ENCODE results near the gene BPI. TPM values are rescaled to one million over a fixed set of nuclear protein-coding genes. Genes with fewer than 3 reads are reported as not detected.
A peak's percentile ranks its signal among the peaks of the same experiment; 100 is the strongest.

The BPI gene
- total RNA-seq, 4 donors from 2014 or later, result 0.27 to 11.5 (median 3.5) TPM; not detected in 1

DNA sequence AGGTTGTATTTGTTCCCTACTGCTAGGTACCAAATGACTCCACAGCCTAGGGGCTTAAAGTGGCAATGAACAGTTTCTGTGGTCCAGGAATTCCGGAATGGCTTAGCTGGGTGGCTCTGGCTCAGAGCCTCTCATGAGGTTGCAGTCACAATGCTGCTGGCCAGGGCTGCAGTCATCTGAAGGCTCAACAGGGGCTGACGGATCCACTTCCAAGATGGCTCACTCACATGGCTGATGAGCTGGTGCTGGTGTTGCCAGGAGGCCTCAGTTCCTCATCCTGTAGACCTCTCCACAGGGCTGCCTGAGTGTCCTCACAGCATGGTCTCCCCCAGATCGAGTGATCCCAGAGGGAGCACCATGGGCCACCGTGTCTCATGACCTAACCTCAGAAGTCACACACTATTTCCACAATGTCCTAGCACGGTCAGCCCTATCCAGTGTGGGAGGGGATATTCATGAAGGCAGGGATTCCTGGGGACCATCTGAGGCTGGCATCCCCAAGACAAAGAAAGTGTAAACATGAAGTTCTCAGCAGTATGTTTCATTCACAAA lies 19.0 kb upstream of the BPI start:
- H3K27ac ChIP-seq, result no peak overlapping the region
- intact Hi-C loops (cut with DNase I; ENCODE audit: low total_unique reads), result no loop called here
- H3K4me3 ChIP-seq, result no peak overlapping the region
- no peaks in the 10 kb centered on the region for H3K9me3 ChIP-seq
- H3K36me3 ChIP-seq, result no peaks in the 10 kb centered on the region
- no peaks in the 10 kb centered on the region for H3K27me3 ChIP-seq
- TF ChIP-seq POLR2A (IDR thresholded peaks at IDR 0.05), result no peak
- TF ChIP-seq, protein P1, sequence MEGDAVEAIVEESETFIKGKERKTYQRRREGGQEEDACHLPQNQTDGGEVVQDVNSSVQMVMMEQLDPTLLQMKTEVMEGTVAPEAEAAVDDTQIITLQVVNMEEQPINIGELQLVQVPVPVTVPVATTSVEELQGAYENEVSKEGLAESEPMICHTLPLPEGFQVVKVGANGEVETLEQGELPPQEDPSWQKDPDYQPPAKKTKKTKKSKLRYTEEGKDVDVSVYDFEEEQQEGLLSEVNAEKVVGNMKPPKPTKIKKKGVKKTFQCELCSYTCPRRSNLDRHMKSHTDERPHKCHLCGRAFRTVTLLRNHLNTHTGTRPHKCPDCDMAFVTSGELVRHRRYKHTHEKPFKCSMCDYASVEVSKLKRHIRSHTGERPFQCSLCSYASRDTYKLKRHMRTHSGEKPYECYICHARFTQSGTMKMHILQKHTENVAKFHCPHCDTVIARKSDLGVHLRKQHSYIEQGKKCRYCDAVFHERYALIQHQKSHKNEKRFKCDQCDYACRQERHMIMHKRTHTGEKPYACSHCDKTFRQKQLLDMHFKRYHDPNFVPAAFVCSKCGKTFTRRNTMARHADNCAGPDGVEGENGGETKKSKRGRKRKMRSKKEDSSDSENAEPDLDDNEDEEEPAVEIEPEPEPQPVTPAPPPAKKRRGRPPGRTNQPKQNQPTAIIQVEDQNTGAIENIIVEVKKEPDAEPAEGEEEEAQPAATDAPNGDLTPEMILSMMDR (IDR thresholded peaks at IDR 0.05), result no peak
- DNase-seq, result no peak
- no peaks in the 10 kb centered on the region for H3K4me1 ChIP-seq

DNA sequence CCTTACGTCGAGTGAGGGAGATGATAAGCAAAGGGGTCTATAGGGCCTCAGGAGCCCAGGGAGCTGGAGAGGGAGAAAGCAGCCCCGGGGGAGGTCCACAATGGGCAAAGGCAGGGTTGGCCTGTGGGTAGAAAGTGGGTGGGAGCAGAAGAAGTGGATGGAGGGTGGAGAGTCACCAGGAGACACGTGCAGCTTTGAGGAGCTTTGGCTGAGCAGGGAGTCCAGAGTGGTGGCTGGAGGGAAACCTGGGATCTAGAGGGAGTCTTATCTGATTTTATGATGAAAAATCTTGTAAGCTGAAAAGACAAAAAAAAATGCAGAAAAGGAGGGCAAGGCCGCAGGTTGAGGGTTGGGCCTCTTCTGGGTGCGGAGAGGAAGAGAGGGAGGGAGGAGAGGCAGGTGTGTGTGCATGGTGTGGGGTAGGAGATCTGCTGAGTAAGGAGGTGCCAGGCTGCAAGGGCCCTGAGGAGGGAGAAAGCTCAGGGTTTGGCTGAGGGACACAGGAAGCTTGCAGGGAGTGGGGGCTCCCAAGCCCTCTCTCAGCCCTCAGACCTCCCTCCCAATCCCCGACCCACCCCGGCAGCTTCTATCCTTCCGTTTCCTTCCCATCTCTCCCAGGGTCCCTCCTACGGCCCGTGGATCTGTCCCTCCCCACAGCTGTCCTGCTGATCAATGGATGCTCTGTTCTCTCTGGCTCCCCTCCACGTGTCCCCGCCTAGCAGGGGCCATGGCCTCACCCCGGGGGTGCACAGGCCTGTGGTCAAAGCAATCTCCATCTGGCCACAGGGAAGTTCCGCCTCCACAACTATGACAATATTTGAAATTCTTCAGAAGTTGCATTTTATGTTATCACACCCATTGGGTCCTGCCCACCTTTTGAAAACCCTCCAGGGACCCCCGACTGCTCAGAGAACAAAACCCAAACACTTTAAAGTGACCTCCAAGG lies 17.1 kb upstream of the BPI start:
- H3K9me3 ChIP-seq, result no peaks in the 10 kb centered on the region
- TF ChIP-seq, protein P1 (IDR thresholded peaks at IDR 0.05), result no peak
- TF ChIP-seq POLR2A (IDR thresholded peaks at IDR 0.05), result no peak
- H3K4me3 ChIP-seq, result no peak overlapping the region
- no peak overlapping the region for H3K27ac ChIP-seq
- intact Hi-C loops (cut with DNase I; ENCODE audit: low total_unique reads), result no loop called here
- H3K36me3 ChIP-seq, result no peaks in the 10 kb centered on the region
- H3K27me3 ChIP-seq, result no peaks in the 10 kb centered on the region
- DNase-seq, result no peak
- H3K4me1 ChIP-seq, result no peaks in the 10 kb centered on the region

DNA sequence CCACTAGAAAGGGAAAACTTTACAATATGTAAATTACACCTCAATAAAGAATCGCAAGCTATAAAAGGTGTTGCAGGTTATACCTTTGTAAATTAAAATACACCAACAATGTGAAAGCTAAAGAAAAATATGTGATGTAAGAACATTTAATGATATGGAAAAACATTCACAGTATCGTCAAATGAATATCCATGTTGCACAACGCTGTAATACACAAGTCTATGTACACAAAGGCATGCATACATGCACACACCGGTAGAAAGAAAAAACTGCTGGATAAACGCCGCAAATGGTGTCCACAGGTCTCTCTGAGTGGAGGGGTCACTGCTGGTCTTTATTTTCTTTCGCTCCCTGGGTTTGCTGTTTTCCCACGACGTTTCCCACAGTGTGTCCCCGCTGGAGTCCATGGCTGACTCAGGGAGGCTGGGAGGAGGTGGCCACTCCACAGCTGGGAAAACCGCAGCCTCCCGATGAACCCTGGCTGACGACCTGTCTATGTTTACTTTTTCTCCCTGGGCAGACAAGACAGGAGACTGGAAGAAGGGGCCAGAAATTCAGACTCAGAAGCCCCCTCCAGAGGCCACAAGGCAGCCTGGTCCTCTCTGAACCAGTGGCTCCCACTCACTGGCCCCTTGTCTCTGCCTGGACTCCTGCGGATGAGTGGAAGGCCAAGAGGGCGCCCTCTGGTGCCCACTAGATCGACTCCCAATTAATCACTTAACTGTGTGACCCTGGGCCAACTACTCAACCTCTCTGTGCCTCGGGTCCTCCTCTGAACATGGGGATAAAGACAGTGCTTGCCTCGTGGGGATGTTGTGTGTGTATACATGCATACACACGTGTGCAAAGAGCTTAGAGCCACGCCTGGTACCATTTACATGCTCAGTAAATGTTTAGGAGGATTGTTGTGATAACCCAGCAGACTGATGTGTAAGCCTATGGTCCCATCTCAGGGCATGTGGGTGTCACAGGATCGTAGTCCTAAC lies 12.8 kb upstream of the BPI start:
- DNase-seq, result peak in 1 of 2 donors; percentile 51
- no peak for TF ChIP-seq POLR2A (IDR thresholded peaks at IDR 0.05)
- TF ChIP-seq, protein P1 (IDR thresholded peaks at IDR 0.05), result peak in 3 of 4 experiments; percentile 6 to 26 (median 18)
- Histone ChIP-seq H3K36me3 (no peaks in the 10 kb centered on the region), H3K27me3 (no peaks in the 10 kb centered on the region), H3K4me1 (no peaks in the 10 kb centered on the region), H3K4me3 (no peak overlapping the region), H3K27ac (no peak overlapping the region), H3K9me3 (no peaks in the 10 kb centered on the region)
- intact Hi-C loops (cut with DNase I; ENCODE audit: low total_unique reads), result no loop called here

DNA sequence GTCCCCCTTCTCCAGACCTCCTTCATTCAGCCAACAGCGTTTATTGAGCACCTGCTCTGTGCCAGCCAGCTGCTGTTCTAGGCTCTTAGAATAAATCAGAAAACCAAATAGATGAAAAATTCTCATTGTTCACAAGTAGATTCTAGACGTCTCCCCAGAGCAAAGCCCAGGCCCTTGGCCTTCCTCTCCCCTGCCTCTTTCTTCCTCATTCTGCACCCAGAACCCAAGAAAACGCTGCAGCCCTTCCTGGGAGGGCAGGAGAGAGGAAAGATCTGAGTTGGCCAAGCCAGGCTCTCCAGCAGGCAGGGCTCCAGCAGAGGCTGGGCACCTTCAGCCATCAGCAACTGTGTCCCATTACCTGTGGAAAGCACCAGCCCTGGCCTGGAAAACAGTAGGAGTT lies 12.0 kb upstream of the BPI start:
- Histone ChIP-seq H3K36me3 (no peaks in the 10 kb centered on the region), H3K4me1 (no peaks in the 10 kb centered on the region), H3K27ac (no peak overlapping the region), H3K27me3 (no peaks in the 10 kb centered on the region), H3K4me3 (no peak overlapping the region), H3K9me3 (no peaks in the 10 kb centered on the region)
- TF ChIP-seq, protein P1 (IDR thresholded peaks at IDR 0.05), result no peak
- no peak for TF ChIP-seq POLR2A (IDR thresholded peaks at IDR 0.05)
- no peak for DNase-seq
- intact Hi-C loops (cut with DNase I; ENCODE audit: low total_unique reads), result no loop called here
